HepG2 (cell line): Measurements from ENCODE around the gene MADD. TPM values are rescaled to one million over a fixed set of nuclear protein-coding genes. Genes with fewer than 3 reads are reported as not detected.
A peak's percentile ranks its signal among the peaks of the same experiment; 100 is the strongest.

Experiments
- ATAC-seq: fragments of 200-7000 bp; cut with Tn5 transposase; 3 replicates; pipeline ENCODE4 v1.9.1; 2020; ENCODE audit warnings: mild to moderate bottlenecking, moderate library complexity
- BruUV-seq: library from RNA; stranded (reverse); fragments of 400-500 nt; replicated peaks from 2 replicates; lab custom pipeline; 2021; lab: Mats Ljungman, UMichigan
- CTCF ChIA-PET: fragments of 300-600 bp; formaldehyde crosslinking; extraction: SDS; loops from one replicate; lab custom pipeline; 2021; ENCODE audit warnings: low total read pairs, inconsistent platforms, low intra/inter-chr PET ratio; lab: Yijun Ruan, JAX
- POLR2A ChIA-PET: fragments of 350-600 bp; sonication (Branson Sonifier 250); formaldehyde crosslinking; loops from one replicate; lab custom pipeline; 2020; ENCODE audit warnings: antibody characterized with exemption, inconsistent platforms; lab: Yijun Ruan, JAX
- DNase-seq: peaks from one replicate; pipeline ENCODE4 v3.0.0-alpha.2; 2015; ENCODE audit warnings: low spot score
- FAIRE-seq: peaks from 3 replicates; lab custom pipeline; 2011; peaks lifted over from hg19 to GRCh38; lab: Jason Lieb, UNC
- H2AFZ ChIP-seq: one replicate; pipeline ENCODE4 v1.6.1; 2011; ENCODE audit warnings: low read length, inconsistent platforms
- H3K27ac ChIP-seq: fragments of 300-600 bp; 3 replicates; pipeline ENCODE4 v1.8.0; 2011; ENCODE audit warnings: mixed run types, mild to moderate bottlenecking, mixed read lengths, low read length, inconsistent platforms; ENCODE audit not compliant: insufficient read depth; ENCODE audit errors: extremely low read length
- H3K27me3 ChIP-seq, 2 experiments: fragments of 200-600 bp in 1 of 2; 2 replicates in 1 of 2; 3 replicates in 1 of 2; pipeline versions ENCODE4 v1.6.0 to v1.8.0; 2011; ENCODE audit warnings: low read length in 2 of 2, mild to moderate bottlenecking in 2 of 2, moderate library complexity in 2 of 2, inconsistent platforms in 1 of 2; ENCODE audit not compliant: insufficient read depth in 2 of 2, control insufficient read depth in 1 of 2
- H3K36me3 ChIP-seq, 2 experiments: fragments of 200-600 bp in 1 of 2; replicated peaks in 1 of 2; 2 replicates in 1 of 2; 3 replicates in 1 of 2; pipeline versions ENCODE4 v1.5.1 to v1.8.0; 2011; ENCODE audit warnings: low read length in 2 of 2, inconsistent platforms in 1 of 2; ENCODE audit not compliant: insufficient read depth in 2 of 2, control insufficient read depth in 1 of 2
- H3K4me1 ChIP-seq: 2 replicates; pipeline ENCODE4 v1.5.1; 2012; ENCODE audit warnings: low read length, inconsistent platforms; ENCODE audit not compliant: insufficient read depth
- H3K4me2 ChIP-seq: 2 replicates; pipeline ENCODE4 v1.6.0; 2011; ENCODE audit warnings: low read depth, low read length, inconsistent platforms
- H3K4me3 ChIP-seq, 3 experiments: fragments of 200-600 bp in 1 of 3; sonication (generic), shearing (Covaris generic) in 1 of 3; replicated peaks in 1 of 3; 2 replicates each; pipeline ENCODE4 v1.5.1; 2011 to 2016; ENCODE audit warnings: low read length in 3 of 3, inconsistent platforms in 2 of 3, low read depth in 2 of 3, mild to moderate bottlenecking in 2 of 3, control low read depth in 1 of 3, mixed read lengths in 1 of 3; ENCODE audit not compliant: insufficient read depth in 1 of 3
- H3K79me2 ChIP-seq: one replicate; pipeline ENCODE4 v1.6.1; 2011; ENCODE audit warnings: low read length, inconsistent platforms; ENCODE audit not compliant: insufficient read depth
- H3K9ac ChIP-seq: 2 replicates; pipeline ENCODE4 v1.6.0; 2011; ENCODE audit warnings: mild to moderate bottlenecking, low read depth, low read length, inconsistent platforms; ENCODE audit not compliant: insufficient read depth
- H3K9me3 ChIP-seq: 2 replicates; pipeline ENCODE4 v1.5.1; 2012; ENCODE audit warnings: mild to moderate bottlenecking, low read length
- H4K20me1 ChIP-seq: 2 replicates; pipeline ENCODE4 v1.6.0; 2011; ENCODE audit warnings: inconsistent platforms, mild to moderate bottlenecking, low read length, moderate library complexity; ENCODE audit not compliant: insufficient read depth
- ATF7-NPFF ChIP-seq: sonication (generic); formaldehyde crosslinking; IDR thresholded peaks from 2 replicates; pipeline ENCODE4 v1.8.1; 2023; ENCODE audit warnings: mild to moderate bottlenecking, low read depth, missing genetic modification reagents, moderate library complexity
- DR1 ChIP-seq: sonication (generic); formaldehyde crosslinking; IDR thresholded peaks from 2 replicates; pipeline ENCODE4 v1.8.0; 2021; ENCODE audit warnings: mild to moderate bottlenecking, missing genetic modification reagents, inconsistent platforms
- HCFC1 ChIP-seq: fragments of 150-350 bp; IDR thresholded peaks from 2 replicates; pipeline ENCODE4 v1.6.1; 2014; ENCODE audit warnings: low read depth, low read length
- HNF1B ChIP-seq: sonication (generic); formaldehyde crosslinking; IDR thresholded peaks from 2 replicates; pipeline ENCODE4 v1.5.1; 2020; ENCODE audit warnings: mild to moderate bottlenecking, moderate library complexity, missing genetic modification reagents
- IRX3 ChIP-seq: sonication (generic); formaldehyde crosslinking; IDR thresholded peaks from 2 replicates; pipeline ENCODE4 v1.8.1; 2023; ENCODE audit warnings: mild to moderate bottlenecking, low read depth, missing genetic modification reagents, borderline replicate concordance
- KDM6A ChIP-seq: IDR thresholded peaks from 2 replicates; pipeline ENCODE4 v1.6.1; 2016; ENCODE audit warnings: low read depth
- MTERF4 ChIP-seq: sonication (generic); formaldehyde crosslinking; IDR thresholded peaks from 2 replicates; pipeline ENCODE4 v1.8.0; 2023; ENCODE audit warnings: mild to moderate bottlenecking, missing genetic modification reagents
- PLRG1 ChIP-seq: fragments of 450-650 bp; conservative IDR thresholded peaks from 2 replicates; pipeline ENCODE4 v1.6.1; 2016
- SALL2 ChIP-seq: sonication (generic); formaldehyde crosslinking; IDR thresholded peaks from 2 replicates; pipeline ENCODE4 v1.8.1; 2023; ENCODE audit warnings: mild to moderate bottlenecking, missing genetic modification reagents, inconsistent platforms
- ZBTB8A ChIP-seq: sonication (generic); formaldehyde crosslinking; IDR thresholded peaks from 2 replicates; pipeline ENCODE4 v1.4.0; 2020; ENCODE audit warnings: mild to moderate bottlenecking, low read depth, missing genetic modification reagents, borderline replicate concordance
- ZFP90 ChIP-seq: sonication (generic); formaldehyde crosslinking; IDR thresholded peaks from 2 replicates; pipeline ENCODE4 v1.8.0; 2022; ENCODE audit warnings: missing genetic modification reagents, mild to moderate bottlenecking, inconsistent platforms, borderline replicate concordance
- ZNF230 ChIP-seq: sonication (generic); formaldehyde crosslinking; IDR thresholded peaks from 2 replicates; pipeline ENCODE4 v1.4.0; 2020; ENCODE audit warnings: mild to moderate bottlenecking, missing genetic modification reagents
- ZNF557 ChIP-seq: sonication (generic); formaldehyde crosslinking; IDR thresholded peaks from 2 replicates; pipeline ENCODE4 v1.4.0; 2020; ENCODE audit warnings: missing genetic modification reagents
- WGBS: methylation state at CpG from one replicate; pipeline ENCODE4 v1.1.6; 2017; ENCODE audit warnings: low lambda C conversion rate; 5-methylcytosine and 5-hydroxymethylcytosine counted together
- in situ Hi-C: cut with HindIII; loops from 2 replicates; pipeline ENCODE4 v1.10.0; 2017; ENCODE audit warnings: low pct_unique_long_range_greater_than_20kb; ENCODE audit not compliant: extremely low pct_ligation_motif_present
- intact Hi-C: fragments of 100-400 bp; cut with micrococcal nuclease; formaldehyde crosslinking; loops from one replicate; pipeline ENCODE4 v1.10.0; 2022; ENCODE audit not compliant: unreplicated experiment
- polyA plus RNA-seq, 8 experiments: library from polyadenylated mRNA; depleted of rRNA in 3 of 8; stranded (reverse) in 7 of 8; unstranded in 1 of 8; fragments of >200 nt; fragmentation: Illumina TruSeq in 4 of 8; extraction: Trizol in 4 of 8; gene quantifications; 2 replicates each; pipeline versions ENCODE4 v1.2.1 to v1.2.3, GENCODE V29; 2011 to 2016; ENCODE audit warnings: low read depth in 4 of 8, missing spikeins in 1 of 8, mixed read lengths in 1 of 8; ENCODE audit not compliant: insufficient read depth in 1 of 8
- total RNA-seq, 5 experiments: library from RNA; depleted of rRNA; stranded (reverse); fragments of >200 nt; fragmentation: Illumina TruSeq; extraction: Trizol; gene quantifications; 2 replicates each; pipeline ENCODE4 v1.2.3, GENCODE V29; 2016; ENCODE audit warnings: low read depth in 1 of 5

MADD gene
- total and polyA plus RNA-seq, 2 of the 13 experiments (the other 11 are each of a cell fraction or from before 2014, with no cell fraction given): 18.0 to 29.2 TPM

- H3K36me3 ChIP-seq: peaks cover 1 to 2% of the 10 kb centered on the region in 2 experiments; a peak in 2 of 5 replicates
- H3K79me2 ChIP-seq: peaks cover 17% of the 10 kb centered on the region
- FAIRE-seq (no peak), ATAC-seq (peak; percentile 4), DNase-seq (no peak)
- peak overlapping the region; percentile 57 to 72 (median 65); a peak in 4 of 6 replicates for H3K4me3 ChIP-seq
- CTCF ChIA-PET: interaction anchor here (1.2 to 4.3 kb wide), 3 partner anchors 12 to 98 kb away, joined by 4 to 27 read pairs (median 20); partner anchors contain the start of gene ARFGAP2
- H3K27ac ChIP-seq: peak overlapping the region; percentile 74
- 18% methylated on average over 2 of the region's 2 CpGs for WGBS
- POLR2A ChIA-PET: interaction anchor here (0.7 to 4.3 kb wide), 18 partner anchors 9 to 181 kb away, joined by 3 to 106 read pairs (median 8); partner anchors contain the start of genes ACP2, ARFGAP2, DDB2 and MADD
- H2AFZ ChIP-seq: no peak overlapping the region
- H3K4me1 ChIP-seq: peaks cover 74% of the 10 kb centered on the region
- peak overlapping the region; percentile 64 for H3K9ac ChIP-seq
- H4K20me1 ChIP-seq: no peaks in the 10 kb centered on the region
- 0 out of 2 replicates have a peak, but pooled peaks have one; percentile 20 for TF ChIP-seq DR1 (CRISPR knock-in tag)
- peak; percentile 54; the same call in 1 of the 2 replicates for TF ChIP-seq ZFP90 (CRISPR knock-in tag)
- 0 out of 2 replicates have a peak, but pooled peaks have one; percentile 37 for TF ChIP-seq SALL2 (CRISPR knock-in tag)
- no peak for TF ChIP-seq HCFC1
- TF ChIP-seq PLRG1: no peak
- TF ChIP-seq ZNF557 (CRISPR knock-in tag): 0 out of 2 replicates have a peak, but pooled peaks have one; percentile 43
- no peak for TF ChIP-seq ATF7-NPFF (CRISPR knock-in tag)
- no peak for TF ChIP-seq KDM6A (CRISPR knock-in tag)
- TF ChIP-seq HNF1B (CRISPR knock-in tag): 0 out of 2 replicates have a peak, but pooled peaks have one; percentile 40
- TF ChIP-seq IRX3: no peak
- TF ChIP-seq MTERF4 (CRISPR knock-in tag): no peak
- no peak for TF ChIP-seq ZBTB8A (CRISPR knock-in tag)
- 0 out of 2 replicates have a peak, but pooled peaks have one; percentile 21 for TF ChIP-seq ZNF230 (CRISPR knock-in tag)
- H3K4me2 ChIP-seq: peak overlapping the region; percentile 89
- in situ Hi-C loops: no loop called here
- no peaks in the 10 kb centered on the region for H3K27me3 ChIP-seq
- no TSS peak for BruUV-seq
- intact Hi-C loops: no loop called here
- H3K9me3 ChIP-seq: no peaks in the 10 kb centered on the region
These were observed 12.8 kb upstream of the MADD start for GRCh38 chr11:47257177-47257516.
